Hematopoietic multipotent progenitor cell treated with erythropoietin and hydrocortisone succinate and interleukin-3 and kit ligand, for 6 days (in vitro differentiated cells): Measurements from ENCODE around the gene FAM234A.
"Not testable (repeated sequence)": the region's sequence is repeated elsewhere in the genome, so short reads cannot be mapped to it uniquely, and the experiment has no call there.

ENCODE experiments used
- DNase-seq: peaks from one replicate; pipeline ENCODE4 v3.0.0-alpha.2; 2015

Gene FAM234A

DNA sequence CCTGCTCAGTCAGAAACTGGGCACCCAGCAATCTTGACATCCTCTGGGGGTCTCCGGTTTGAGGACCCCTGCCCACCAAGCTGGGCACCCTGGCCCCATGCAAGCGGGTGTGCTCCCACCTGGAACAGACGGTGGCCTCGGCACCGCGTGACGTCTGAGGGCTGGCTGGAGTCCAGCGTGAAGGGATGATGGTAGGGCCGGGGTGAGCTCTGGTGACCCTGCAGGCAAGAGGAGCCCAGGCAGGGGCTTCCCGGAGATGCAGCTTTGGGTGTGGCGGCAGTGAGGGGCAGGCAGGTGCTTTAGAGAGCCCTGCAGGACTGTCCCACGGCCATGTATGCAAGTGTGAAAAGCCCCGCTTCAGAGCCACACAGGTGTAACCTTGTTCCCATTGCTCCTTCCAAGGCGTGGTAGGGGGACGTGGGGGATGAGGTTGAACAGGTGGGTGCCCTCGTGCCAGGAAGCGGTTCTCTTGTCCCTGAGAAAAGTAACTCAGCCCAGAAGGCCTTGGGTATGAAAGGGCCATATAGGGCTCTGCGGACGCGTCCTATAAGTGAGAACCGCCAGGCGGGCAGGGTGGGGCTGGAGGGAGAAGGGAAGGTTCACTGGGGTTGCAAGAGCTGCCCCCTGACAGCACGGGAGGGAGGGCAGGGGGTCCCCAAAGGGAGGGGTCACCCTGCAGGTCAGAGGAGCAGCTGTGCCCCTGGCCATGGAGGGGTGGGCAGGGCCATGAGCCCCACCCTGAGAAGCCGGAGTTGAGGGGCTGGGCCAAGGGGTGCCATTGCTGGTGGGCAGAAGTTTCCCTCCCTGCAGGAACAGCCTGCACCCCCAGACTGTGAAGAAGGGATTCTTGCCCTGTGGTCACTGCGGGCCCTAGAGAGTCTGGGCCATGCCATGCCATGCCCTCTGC, 31.9 kb downstream of the FAM234A start:
- no peak for DNase-seq

DNA sequence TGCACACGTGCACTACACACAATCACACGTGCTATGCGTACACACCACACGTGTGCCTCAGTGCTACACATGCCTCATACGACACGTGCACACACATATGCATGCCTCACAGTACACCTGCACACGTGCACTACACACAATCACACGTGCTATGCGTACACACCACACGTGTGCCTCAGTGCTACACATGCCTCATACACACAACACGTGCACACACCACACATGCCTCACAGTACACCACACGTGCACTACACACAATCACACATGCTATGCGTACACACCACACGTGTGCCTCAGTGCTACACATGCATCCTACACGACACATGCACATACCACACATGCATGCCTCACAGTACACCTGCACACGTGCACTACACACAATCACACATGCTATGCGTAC, 32.9 kb downstream of the FAM234A start:
- not testable (repeated sequence) for DNase-seq

DNA sequence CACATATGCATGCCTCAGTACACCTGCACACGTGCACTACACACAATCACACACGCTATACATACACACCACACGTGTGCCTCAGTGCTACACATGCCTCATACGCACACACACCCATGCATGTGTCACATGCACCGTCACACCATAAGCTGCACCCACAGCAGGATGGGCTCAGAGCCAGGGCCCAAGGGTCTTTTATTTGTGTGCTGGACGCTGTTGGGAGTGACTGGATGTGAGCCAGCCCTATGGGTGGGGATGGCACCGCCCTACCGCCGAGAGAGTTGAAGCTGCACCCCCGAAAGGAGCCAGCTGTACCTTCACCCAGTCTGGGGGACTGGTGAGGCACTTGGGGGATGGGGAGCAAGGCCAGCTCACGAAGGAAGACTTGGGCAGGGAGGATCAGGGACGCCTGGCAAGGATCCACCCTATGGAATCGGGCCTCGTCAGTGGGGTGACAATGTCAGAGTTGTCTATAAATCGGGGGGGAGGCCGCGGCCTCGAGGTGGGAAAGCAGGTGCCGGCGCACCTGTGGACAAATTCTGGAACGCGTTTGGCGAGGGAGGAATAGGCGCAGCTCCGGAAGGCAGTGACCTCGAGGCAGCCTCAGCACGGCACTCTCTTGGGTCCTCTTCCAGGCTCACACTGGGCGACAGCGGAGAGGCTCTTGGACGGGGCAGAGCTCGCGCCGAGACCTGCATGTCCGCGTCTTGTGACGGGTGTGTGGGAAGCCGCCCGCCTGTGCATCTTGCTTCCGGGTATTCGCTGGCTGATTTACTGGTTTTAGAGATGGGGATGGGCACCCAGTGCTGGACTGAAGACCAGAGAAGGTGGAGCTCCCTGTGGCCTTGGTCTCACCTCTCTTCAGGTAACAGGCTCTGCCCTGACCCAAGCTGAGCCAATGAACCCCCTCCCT, 33.8 kb downstream of the FAM234A start:
- peak; percentile 74 for DNase-seq

DNA sequence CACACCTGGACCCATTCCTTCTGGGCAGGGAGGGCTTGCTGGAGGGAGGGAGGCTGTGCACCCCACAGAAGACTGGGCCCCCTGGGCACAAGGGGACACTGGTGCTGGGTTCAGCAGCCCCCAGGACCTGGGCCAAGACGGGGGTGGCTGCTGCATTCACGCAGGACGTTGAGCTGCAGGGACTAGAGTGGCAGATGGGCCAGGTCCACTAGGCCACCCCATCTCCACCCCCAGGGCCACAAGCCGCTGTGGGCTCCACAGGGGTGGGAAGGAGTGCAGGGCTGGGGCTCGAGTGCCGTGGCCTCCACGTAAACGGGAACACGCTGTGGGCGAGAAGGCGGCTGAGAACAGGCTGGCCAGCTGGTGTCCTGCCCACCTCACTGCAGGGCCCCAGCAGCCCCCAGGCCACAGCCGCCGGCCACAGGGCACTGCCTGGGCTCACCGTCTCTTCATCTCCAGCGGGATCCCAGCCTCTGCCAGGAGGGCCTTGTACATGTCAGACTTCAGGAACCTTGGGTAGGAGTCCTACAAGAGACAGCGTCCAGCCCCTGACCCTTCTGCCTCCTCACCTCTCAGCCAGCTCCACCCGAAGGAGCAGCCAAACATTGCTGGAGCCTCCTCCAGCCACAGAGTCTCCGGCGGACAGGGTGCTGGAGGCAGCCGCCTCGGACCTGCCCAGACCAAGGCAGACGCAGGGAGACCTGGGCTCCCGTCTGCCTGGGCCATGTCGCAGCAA, 34.6 kb downstream of the FAM234A start:
- DNase-seq: no peak

DNA sequence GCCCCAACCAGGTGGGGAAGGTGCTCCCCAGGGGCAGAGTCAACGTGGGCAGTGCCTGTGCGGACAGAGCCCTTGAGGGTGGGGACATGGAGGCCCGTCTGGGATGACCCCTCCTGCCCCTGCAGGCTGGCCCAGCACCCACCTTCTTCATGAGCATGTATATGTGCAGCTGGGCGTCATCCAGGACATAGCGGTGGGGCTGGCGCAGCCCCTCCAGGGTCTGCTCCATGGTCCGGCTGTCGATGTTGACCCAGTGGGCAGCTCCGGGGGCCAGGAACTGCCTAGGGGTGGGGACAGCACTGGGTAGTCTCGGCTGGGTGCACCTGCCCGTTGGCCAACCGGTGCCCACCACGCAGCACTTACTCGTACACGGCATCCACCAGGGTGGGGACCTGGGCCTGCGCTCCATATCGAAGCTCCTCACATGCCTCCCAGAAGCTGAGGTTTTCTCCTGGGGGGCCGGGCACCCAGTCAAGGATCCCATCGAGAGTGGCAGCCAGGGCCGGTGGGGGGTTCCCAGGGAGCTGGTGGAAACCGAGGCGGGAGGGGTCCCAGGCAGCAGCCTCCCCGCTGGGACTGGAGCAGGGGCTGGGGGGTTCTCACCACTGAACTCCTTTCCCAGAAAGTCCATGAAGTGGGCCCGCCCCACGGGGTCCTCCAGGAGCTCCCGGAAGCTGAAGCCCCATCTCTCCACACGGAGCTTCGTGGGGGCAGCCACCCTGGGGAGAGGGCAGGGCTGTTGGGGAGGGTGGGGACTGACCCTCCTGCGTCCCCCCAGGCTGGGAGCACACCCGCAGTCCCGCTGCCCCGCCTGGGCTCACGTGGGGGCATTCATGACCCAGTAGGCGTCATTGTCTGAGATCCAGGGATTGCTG, 36.0 kb downstream of the FAM234A start:
- no peak for DNase-seq

DNA sequence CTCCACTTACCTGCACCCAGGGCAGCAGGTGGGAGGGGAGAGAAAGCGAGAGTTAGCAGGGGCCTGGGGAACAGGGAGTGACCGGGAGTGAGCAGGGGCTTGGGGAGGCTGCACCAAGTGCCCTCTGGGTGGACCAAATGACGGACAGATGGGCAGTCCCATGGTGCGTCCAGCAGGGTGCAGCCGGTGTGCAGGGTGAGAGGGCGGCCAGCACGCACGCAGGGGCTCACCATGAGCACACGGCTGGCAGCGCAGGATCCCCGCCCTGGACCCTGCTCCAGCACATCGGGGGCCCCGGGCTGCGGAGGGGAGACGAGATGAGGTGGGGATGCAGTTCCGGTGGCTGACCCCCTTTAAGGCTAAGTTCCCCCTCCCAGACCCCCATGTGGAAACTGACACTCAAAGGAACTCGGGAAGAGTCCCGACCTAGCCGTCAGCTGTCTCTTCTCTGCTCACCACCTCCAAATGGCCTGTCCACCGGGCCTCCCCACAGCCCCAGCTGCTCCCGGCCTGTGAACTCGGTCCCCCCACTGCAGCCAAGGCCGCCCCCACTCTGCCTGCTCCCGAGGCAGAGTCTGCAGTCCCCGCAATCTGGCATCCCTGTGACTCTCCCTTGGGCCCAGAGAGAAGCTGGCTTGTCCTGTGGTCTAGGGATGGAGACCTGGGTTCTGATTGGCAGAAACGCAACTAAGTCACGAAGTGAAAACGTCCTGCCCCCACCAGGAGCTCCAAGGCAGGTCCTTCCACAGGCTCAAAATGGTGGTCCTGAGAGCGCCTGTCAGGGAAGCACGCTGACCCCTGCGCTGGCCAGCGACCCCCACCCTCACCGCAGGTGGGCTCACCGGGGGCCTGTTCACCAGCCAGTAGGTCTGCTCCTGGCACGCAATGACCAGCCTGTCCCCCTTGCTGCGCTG, 38.3 kb downstream of the FAM234A start:
- DNase-seq: no peak

DNA sequence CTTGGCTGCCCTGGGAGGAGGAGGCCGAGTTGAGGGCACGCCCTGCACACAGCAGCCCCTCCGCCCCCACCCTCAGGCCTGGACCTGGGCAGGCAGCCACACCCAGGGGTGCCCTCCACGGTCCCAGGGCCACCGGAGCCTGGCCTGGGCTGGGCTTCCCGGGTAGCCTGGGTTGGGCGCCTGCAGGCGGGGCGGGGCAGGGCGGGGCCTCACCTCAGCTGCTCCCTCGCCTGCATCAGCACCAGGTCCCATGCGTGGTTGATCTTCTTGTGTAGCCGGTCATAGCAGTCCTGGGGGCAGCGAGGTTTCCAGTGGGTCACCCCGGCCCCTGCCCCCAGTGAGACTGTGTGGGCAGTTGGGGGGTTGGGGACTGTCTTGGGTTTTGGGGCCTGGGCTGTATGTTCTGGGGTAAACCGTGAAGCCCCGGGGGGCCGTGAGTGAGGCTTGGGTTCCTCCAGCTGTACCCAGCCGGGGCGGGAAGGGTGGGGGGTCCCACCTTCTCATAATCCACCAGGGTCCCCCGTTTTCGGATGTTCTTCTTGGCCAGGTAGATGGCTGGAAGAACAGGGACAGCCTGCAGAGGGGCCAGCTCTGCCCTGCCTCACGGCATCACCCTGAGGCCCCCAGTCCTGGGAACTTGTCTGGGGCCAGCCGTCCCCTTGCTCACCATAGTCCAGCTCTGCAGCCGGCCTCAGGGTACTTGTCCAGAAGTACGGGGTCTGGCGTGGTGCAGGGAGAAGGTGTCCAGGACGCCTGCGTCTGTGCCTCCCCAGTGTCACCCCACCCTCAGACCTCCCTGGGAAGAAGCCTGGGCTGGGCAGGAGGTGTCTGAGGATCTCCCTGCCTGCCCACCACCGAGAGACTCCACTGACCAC, 39.2 kb downstream of the FAM234A start:
- DNase-seq: peak; percentile 45

DNA sequence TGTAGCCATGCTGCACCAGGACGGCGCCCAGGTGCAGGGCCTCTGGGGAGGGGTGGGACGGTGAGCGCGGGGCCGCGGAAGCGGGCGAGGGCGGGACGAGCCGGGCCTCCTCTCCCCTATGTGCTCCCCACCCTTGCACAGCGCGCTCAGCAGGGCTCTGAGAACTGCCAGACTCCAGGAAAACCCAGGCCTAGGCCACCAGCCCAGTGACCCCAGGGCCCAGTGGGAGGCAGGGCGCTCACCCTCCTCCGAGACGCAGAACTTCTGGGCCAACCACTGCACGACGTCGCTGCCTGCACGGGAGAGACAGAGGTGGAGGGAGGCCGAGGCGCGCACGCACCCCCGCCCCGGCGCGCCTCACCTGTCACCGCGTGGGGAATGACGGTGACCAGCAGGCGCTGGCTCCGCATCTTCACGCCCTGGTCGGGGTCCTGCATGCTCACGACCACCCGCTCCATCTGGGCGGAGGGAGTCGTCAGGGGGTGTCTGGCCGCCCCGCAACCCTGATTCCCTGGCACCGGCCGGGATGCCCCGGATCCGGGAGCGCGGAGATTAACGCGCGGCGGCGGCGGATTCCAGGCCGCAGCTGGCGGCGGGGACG, 40.5 kb downstream of the FAM234A start:
- DNase-seq: no peak

DNA sequence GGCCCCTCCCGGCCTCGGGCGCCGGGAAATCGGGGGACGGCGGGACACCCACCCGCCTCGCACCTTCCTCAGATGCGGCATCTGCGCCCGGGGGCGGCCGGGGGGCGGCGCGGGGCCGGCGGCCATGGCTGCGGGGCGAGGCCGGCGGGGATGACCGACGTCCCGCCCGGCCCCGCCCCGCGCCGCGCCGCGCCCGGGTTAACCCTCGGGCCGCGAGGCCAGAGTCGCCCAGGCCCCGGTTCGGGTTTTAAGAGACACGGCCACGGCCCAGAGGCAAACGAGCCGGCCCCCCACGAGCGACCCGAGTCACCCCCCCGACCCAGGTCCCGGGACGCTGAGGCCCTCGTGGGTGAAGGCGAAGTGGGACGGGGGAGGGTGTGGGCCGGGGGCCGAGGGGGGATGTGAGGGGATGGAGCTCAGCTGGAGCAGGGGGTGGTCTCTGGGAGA, 41.2 kb downstream of the FAM234A start, which contains the start of gene RGS11:
Gene RGS11, minus strand, starts transcription at position 159 of the 447 bp plus-strand sequence. Its CDS starts 33 bp downstream, at position 126.
- DNase-seq: no peak

DNA sequence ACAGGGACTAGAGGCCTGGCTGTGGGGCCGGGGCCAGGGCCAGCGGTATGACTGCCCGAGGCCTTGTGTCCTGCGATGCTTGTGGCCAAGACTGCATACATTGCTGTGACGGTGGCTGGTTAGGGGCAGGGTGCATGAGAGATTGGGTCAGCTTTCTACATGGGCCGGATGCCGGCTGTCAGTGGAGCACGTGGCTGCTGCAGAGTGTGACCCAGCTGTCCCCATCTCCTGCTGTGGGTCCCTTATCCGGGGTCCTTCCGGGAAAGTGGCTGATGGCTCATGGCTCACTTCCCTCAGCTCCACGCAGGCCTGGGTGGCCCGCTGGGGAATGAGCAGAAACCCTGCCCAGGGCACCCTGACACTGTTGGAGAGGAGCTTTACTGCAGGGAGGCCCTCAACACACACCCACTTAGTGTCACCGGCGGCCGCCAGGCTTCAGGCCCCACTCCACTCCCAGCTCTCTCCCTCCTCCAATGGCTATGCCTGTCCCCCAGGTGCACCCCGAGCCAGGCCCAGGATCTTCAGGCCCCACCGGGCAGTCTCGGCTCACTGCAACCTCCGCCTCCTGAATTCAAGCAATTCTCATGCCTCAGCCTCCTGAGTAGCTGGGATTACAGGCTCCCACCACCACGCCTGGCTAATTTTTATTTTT, 41.9 kb downstream of the FAM234A start:
- DNase-seq: no peak

DNA sequence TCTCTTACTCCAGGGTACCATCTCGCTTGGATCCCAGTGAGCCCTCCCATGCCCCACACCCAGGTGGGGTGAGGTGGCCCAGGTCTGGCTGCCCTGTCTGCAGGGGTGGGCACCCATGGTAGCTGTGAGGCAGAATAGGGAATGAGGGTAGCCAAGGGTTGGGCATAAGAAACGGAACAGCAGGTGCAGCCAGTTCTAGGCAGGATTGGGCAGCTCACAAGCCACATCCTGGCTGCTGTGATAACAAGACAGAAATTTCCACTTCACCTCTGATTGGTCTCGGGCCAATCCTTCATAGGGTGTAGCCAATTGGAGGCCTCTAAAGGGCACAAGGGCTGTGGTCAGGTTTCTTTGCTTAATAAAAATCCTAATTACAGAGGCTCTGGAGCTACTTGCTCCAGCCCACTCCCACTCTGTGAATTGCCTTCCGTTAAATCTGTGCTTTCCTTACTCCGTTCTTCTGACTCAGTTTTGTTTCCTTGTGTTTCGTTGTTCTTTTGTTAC, 44.3 kb downstream of the FAM234A start:
- peak; percentile 97 for DNase-seq

DNA sequence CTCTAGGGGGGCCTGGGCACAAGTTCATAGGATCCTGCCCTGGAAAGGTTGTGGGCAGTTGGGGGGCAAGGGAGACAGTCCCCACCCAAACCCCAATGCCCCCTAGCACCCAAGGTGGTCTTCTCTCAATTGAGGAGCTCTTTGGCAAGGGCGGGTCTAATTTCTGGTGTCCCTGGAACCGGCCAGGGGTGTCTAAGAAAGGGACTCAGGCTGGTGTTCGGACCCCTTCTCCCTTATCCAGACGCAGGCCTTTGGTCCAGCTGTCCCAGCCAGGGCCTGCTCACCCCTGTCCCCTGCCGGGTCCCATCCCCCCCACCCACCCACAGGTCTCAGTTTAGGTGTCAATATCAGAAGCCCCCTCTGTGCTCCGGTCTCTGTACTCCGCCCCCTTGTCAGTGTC, 44.9 kb downstream of the FAM234A start:
- no peak for DNase-seq

DNA sequence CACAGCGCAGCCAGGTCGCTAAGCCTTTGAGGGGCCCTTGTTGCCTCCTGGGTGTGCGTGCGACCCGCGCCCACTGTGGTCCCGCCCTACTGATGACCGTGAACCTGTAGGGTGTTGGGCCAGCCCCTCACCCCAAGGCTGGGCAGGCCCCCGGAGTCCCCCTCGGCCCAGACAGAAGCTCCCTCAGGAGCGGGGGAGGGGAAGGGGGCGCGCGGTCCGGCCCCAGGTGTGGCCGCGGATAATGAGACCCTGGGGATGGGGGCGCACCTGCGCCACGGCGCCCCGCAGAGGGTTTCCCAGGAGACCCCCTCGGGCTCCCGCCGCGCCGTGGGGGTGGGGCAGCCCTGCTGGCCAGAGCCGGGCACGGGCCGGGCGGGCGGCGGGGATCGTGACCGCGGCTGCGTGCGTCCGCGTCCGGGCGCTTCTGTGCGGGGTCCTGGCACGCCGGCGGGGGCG, 45.4 kb downstream of the FAM234A start:
- DNase-seq: no peak

DNA sequence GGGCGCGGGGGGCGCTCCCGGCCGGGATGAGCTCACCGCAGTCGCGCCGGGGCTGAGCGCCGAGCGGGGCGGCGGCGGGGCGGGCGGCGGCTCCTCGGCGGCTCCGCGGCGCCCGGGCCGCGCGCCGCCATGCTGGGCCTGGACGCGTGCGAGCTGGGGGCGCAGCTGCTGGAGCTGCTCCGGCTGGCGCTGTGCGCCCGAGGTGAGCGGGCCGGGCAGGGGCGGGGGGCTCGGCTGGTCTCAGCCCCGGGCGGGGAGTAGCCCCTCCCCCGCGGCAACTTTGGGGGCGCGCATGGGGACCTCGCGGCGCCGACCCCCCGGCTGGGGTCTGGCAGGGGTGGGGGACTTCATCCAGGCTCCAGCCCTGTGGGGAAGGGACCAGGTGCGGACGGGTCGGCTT, 45.9 kb downstream of the FAM234A start, which contains the start of gene ARHGDIG:
Gene ARHGDIG, plus strand, starts transcription at position 40 of the 400 bp plus-strand sequence. Its CDS starts 90 bp downstream, at position 130.
- DNase-seq: no peak

DNA sequence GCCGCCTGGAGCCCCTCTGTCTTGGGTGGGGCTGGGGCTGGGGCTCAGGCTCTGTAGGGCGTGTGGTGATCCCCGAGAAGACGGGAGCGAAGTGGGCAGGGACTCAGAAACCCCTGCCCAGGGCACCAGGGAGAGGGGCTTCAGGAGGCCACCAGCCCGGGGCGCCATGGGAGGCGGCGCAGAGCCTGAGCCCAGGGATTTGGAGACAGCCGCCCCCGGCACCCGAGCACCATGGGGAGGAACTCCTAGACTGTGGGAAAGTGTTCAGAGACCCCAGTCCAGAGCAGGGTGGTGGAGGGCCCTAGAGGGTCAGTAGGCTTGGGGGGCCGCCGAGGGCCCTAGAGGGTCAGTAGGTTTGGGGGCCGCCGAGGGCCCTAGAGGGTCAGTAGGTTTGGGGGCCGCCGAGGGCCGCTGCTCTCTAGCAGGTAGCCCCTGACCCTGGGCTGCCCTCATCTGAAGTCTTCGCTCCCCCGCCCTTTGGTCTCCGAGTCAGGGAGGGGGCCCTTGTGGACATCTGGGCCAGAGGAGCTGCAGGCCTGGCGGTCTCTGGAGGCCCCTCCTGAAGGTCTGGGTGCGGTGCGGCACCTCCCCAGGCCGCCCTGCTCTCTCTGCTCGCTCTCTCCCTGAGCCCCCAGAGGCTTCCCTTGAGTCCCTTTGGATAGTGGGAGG, 46.5 kb downstream of the FAM234A start:
- DNase-seq: no peak

DNA sequence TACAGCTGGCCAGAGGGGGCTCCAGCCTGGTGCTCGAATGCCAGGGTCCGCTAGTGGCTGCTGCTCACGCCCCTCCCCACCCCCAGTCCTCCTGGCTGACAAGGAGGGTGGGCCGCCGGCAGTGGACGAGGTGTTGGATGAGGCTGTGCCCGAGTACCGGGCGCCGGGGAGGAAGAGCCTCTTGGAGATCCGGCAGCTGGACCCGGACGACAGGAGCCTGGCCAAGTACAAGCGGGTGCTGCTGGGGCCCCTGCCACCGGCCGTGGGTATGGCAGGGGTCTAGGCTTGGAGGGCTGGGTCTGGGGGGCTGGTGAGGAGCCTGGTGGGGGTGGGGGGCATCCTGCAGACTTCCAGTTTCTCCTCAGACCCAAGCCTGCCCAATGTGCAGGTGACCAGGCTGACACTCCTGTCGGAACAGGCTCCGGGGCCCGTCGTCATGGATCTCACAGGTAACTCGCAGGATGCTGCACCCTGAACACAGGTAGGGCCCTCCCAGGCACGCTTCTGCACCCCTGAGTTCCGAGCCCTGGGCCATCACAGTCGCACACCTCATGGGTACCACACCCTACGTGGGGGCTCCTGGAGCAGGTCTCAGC, 47.1 kb downstream of the FAM234A start:
- no peak for DNase-seq

DNA sequence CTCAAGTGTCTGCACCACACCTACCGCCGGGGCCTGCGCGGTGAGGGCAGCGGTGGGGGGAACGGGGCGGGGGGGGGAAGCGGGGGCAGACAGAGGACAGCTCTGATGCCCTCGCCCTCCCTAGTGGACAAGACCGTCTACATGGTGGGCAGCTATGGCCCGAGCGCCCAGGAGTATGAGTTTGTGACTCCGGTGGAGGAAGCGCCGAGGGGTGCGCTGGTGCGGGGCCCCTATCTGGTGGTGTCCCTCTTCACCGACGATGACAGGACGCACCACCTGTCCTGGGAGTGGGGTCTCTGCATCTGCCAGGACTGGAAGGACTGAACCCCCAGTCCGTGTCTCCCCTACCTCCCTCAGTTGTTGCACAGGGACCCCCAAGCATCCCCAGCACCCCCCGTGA, 47.9 kb downstream of the FAM234A start:
- DNase-seq: no peak
